ENCODE measurements around the gene CEACAM3. TPM values are rescaled to one million over a fixed set of nuclear protein-coding genes. Genes with fewer than 3 reads are reported as not detected.
"Not testable (repeated sequence)": the region's sequence is repeated elsewhere in the genome, so short reads cannot be mapped to it uniquely, and the experiment has no call there.

The CEACAM3 gene
- not detected for total RNA-seq

GRCh38 chr19:41796362-41796761 lies at the start of gene CEACAM3:
Gene CEACAM3 (plus strand): TSS chr19:41796587. CDS start chr19:41796678, 91 bp downstream.
- peaks cover under 1% of the 10 kb centered on the region for H3K4me1 Mint-ChIP-seq (ENCODE audit: low read depth)
- POLR2A ChIA-PET = interaction anchor here (1.1 to 1.2 kb wide), 2 partner anchors 17 to 63 kb away, joined by 3 to 6 read pairs; partner anchors contain the start of gene RPS19
- no peak within 1 kb of the TSS for H3K27ac Mint-ChIP-seq
- no peak for TF ChIP-seq CTCF (IDR thresholded peaks at IDR 0.05)
- ATAC-seq (no peak), DNase-seq (no peak)
- H3K9me3 Mint-ChIP-seq = no peaks in the 10 kb centered on the region
- no peak within 1 kb of the TSS for H3K4me3 Mint-ChIP-seq
- peaks cover 21% of the 10 kb centered on the region for H3K27me3 Mint-ChIP-seq
- CTCF ChIA-PET = interaction anchor here (1.1 to 7.8 kb wide), 9 partner anchors 10 to 161 kb away, joined by 3 to 262 read pairs (median 8); partner anchors contain the start of gene CEACAM6
- no peaks in the 10 kb centered on the region for H3K36me3 Mint-ChIP-seq (ENCODE audit: low read depth)
- intact Hi-C loops (cut with micrococcal nuclease) = no loop called here

- Mint-ChIP-seq H3K9me3 (no peaks in the 10 kb centered on the region), H3K4me3 (no peak overlapping the region), H3K27me3 (peaks cover 51% of the 10 kb centered on the region), H3K27ac (no peak overlapping the region), H3K36me3 (ENCODE audit: low read depth) (no peaks in the 10 kb centered on the region), H3K4me1 (ENCODE audit: low read depth) (peaks cover 11% of the 10 kb centered on the region)
- CTCF ChIA-PET = interaction anchor here (0.6 to 4.2 kb wide), 16 partner anchors 9 to 105 kb away, joined by 3 to 50 read pairs (median 4); no protein-coding TSS in a partner anchor
- peak; percentile 74 for DNase-seq
- intact Hi-C loops (cut with micrococcal nuclease) = loop anchor here (2.0 to 10.0 kb wide), 2 partner anchors 40 to 102 kb away; no protein-coding TSS in a partner anchor
- peak; percentile 85 for ATAC-seq
- peak; percentile 74 for TF ChIP-seq CTCF (IDR thresholded peaks at IDR 0.05)
- POLR2A ChIA-PET = no interaction called here
Measured at GRCh38 chr19:41746593-41747227, 49.7 kb upstream of the CEACAM3 start.

GRCh38 chr19:41748012-41748411 lies 48.4 kb upstream of the CEACAM3 start:
- no peak for DNase-seq
- Mint-ChIP-seq H3K36me3 (ENCODE audit: low read depth) (no peaks in the 10 kb centered on the region), H3K27me3 (peaks cover 50% of the 10 kb centered on the region), H3K9me3 (no peaks in the 10 kb centered on the region), H3K4me1 (ENCODE audit: low read depth) (peaks cover 11% of the 10 kb centered on the region), H3K4me3 (no peak overlapping the region), H3K27ac (no peak overlapping the region)
- POLR2A ChIA-PET = interaction anchor here (0.6 kb wide), 1 partner anchor 62 kb away, joined by 3 read pairs; no protein-coding TSS in a partner anchor
- CTCF ChIA-PET = interaction anchor here (1.2 to 4.2 kb wide), 4 partner anchors 17 to 106 kb away, joined by 3 to 50 read pairs (median 4); no protein-coding TSS in a partner anchor
- no peak for ATAC-seq
- intact Hi-C loops (cut with micrococcal nuclease) = loop anchor here (10.0 kb wide), 1 partner anchor 103 kb away; no protein-coding TSS in a partner anchor
- TF ChIP-seq CTCF (IDR thresholded peaks at IDR 0.05) = no peak

GRCh38 chr19:41750248-41751134 lies 45.9 kb upstream of the CEACAM3 start:
- ATAC-seq; POLR2A ChIA-PET; H3K36me3 Mint-ChIP-seq (ENCODE audit: low read depth); H3K27ac Mint-ChIP-seq; H3K9me3 Mint-ChIP-seq; DNase-seq; intact Hi-C loops (cut with micrococcal nuclease); H3K4me3 Mint-ChIP-seq: not testable (repeated sequence)
- CTCF ChIA-PET = interaction anchor here (1.8 to 7.7 kb wide), 5 partner anchors 9 to 108 kb away, joined by 7 to 177 read pairs (median 46); partner anchors contain the start of gene CEACAM3
- H3K27me3 Mint-ChIP-seq = peaks cover 41% of the 10 kb centered on the region
- peaks cover 10% of the 10 kb centered on the region for H3K4me1 Mint-ChIP-seq (ENCODE audit: low read depth)

- TF ChIP-seq CTCF (IDR thresholded peaks at IDR 0.05) = peak; percentile 85
- intact Hi-C loops (cut with micrococcal nuclease) = no loop called here
- peaks cover 29% of the 10 kb centered on the region for H3K27me3 Mint-ChIP-seq
- POLR2A ChIA-PET = interaction anchor here (0.9 kb wide), 1 partner anchor 27 kb away, joined by 3 read pairs; no protein-coding TSS in a partner anchor
- no peak overlapping the region for H3K27ac Mint-ChIP-seq
- H3K4me3 Mint-ChIP-seq = no peak overlapping the region
- H3K36me3 Mint-ChIP-seq (ENCODE audit: low read depth) = no peaks in the 10 kb centered on the region
- CTCF ChIA-PET = interaction anchor here (0.6 to 7.7 kb wide), 54 partner anchors 9 to 346 kb away, joined by 3 to 177 read pairs (median 4); partner anchors contain the start of genes CEACAM3 and CEACAM5
- H3K4me1 Mint-ChIP-seq (ENCODE audit: low read depth) = peaks cover 3% of the 10 kb centered on the region
- no peaks in the 10 kb centered on the region for H3K9me3 Mint-ChIP-seq
- peak; percentile 84 for DNase-seq
- ATAC-seq = no peak
Measured at GRCh38 chr19:41753159-41753558, 43.2 kb upstream of the CEACAM3 start.
